Mesenchymal stem cell (in vitro differentiated cells and primary cell): Measurements from ENCODE around the gene CROCC2.
A peak's percentile ranks its signal among the peaks of the same experiment; 100 is the strongest.

Source experiments
- DNase-seq: peaks from one replicate; pipeline ENCODE4 v3.0.0-alpha.2; 2013
- H2AFZ ChIP-seq: one replicate; pipeline ENCODE4 v1.6.1; 2013; ENCODE audit warnings: low read depth, mild to moderate bottlenecking, control low read depth, inconsistent platforms, low read length, moderate library complexity
- H2AK5ac ChIP-seq: 2 replicates; pipeline ENCODE4 v1.6.1; 2013; ENCODE audit warnings: low read length, moderate library complexity, mild to moderate bottlenecking, inconsistent platforms; ENCODE audit not compliant: severe bottlenecking
- H2BK120ac ChIP-seq: one replicate; pipeline ENCODE4 v1.6.1; 2013; ENCODE audit warnings: low read depth, mild to moderate bottlenecking, inconsistent platforms, low read length, moderate library complexity
- H2BK12ac ChIP-seq, 2 experiments: one replicate each; pipeline ENCODE4 v1.6.1; 2013; ENCODE audit warnings: inconsistent platforms in 2 of 2, low read length in 2 of 2, mild to moderate bottlenecking in 2 of 2, moderate library complexity in 2 of 2, control low read depth in 1 of 2
- H2BK15ac ChIP-seq: one replicate; pipeline ENCODE4 v1.6.1; 2013; ENCODE audit warnings: mild to moderate bottlenecking, low read depth, inconsistent platforms; ENCODE audit not compliant: poor library complexity, severe bottlenecking
- H2BK5ac ChIP-seq: 2 replicates; pipeline ENCODE4 v1.6.1; 2013; ENCODE audit warnings: low read depth, mild to moderate bottlenecking, low read length, control low read depth, inconsistent platforms; ENCODE audit not compliant: poor library complexity, severe bottlenecking
- H3K14ac ChIP-seq, 2 experiments: one replicate each; pipeline ENCODE4 v1.6.1; 2013; ENCODE audit warnings: inconsistent platforms in 2 of 2, low read length in 2 of 2, control low read depth in 1 of 2, mild to moderate bottlenecking in 1 of 2, moderate library complexity in 1 of 2
- H3K18ac ChIP-seq, 2 experiments: one replicate each; pipeline ENCODE4 v1.6.1; 2013; ENCODE audit warnings: inconsistent platforms in 2 of 2, low read length in 2 of 2, control low read depth in 1 of 2, low read depth in 1 of 2, mild to moderate bottlenecking in 1 of 2
- H3K23ac ChIP-seq, 2 experiments: one replicate each; pipeline ENCODE4 v1.6.1; 2013; ENCODE audit warnings: inconsistent platforms in 2 of 2, low read length in 2 of 2, mild to moderate bottlenecking in 2 of 2, moderate library complexity in 2 of 2, control low read depth in 1 of 2
- H3K27ac ChIP-seq: 2 replicates; pipeline ENCODE4 v1.5.1; 2013; ENCODE audit warnings: mild to moderate bottlenecking, moderate library complexity, low read length, control low read depth, inconsistent platforms; ENCODE audit not compliant: poor library complexity, severe bottlenecking
- H3K27me3 ChIP-seq, 2 experiments: 2 replicates each; pipeline versions ENCODE4 v1.6.1 to v1.7.0; 2013; ENCODE audit warnings: low read length in 2 of 2, mild to moderate bottlenecking in 2 of 2, moderate library complexity in 2 of 2, control low read depth in 1 of 2, inconsistent platforms in 1 of 2; ENCODE audit not compliant: control insufficient read depth in 1 of 2, insufficient read depth in 1 of 2
- H3K36me3 ChIP-seq, 2 experiments: 2 replicates each; pipeline versions ENCODE4 v1.6.1 to v1.7.0; 2013; ENCODE audit warnings: low read length in 2 of 2, control low read depth in 1 of 2, inconsistent platforms in 1 of 2, low read depth in 1 of 2, mild to moderate bottlenecking in 1 of 2; ENCODE audit not compliant: insufficient read depth in 2 of 2, control insufficient read depth in 1 of 2
- H3K4ac ChIP-seq, 2 experiments: one replicate each; pipeline ENCODE4 v1.6.1; 2013; ENCODE audit warnings: inconsistent platforms in 2 of 2, low read length in 2 of 2, mild to moderate bottlenecking in 2 of 2, moderate library complexity in 2 of 2, control low read depth in 1 of 2, low read depth in 1 of 2
- H3K4me1 ChIP-seq: 2 replicates; pipeline ENCODE4 v1.6.1; 2013; ENCODE audit warnings: low read depth, low read length, control low read depth; ENCODE audit not compliant: control insufficient read depth, insufficient read depth
- H3K4me2 ChIP-seq: 2 replicates; pipeline ENCODE4 v1.6.1; 2013; ENCODE audit warnings: low read length, mild to moderate bottlenecking, inconsistent platforms; ENCODE audit not compliant: poor library complexity, severe bottlenecking
- H3K4me3 ChIP-seq, 2 experiments: 2 replicates each; pipeline versions ENCODE4 v1.5.1 to v1.7.0; 2013; ENCODE audit warnings: low read length in 2 of 2, mild to moderate bottlenecking in 2 of 2, control low read depth in 1 of 2, low read depth in 1 of 2; ENCODE audit not compliant: insufficient read depth in 1 of 2
- H3K79me1 ChIP-seq: replicated peaks from 2 replicates; pipeline ENCODE4 v1.6.1; 2013; ENCODE audit warnings: mild to moderate bottlenecking, control low read depth, low read length, inconsistent platforms; ENCODE audit not compliant: poor library complexity, severe bottlenecking
- H3K9ac ChIP-seq: 2 replicates; pipeline ENCODE4 v1.7.0; 2013; ENCODE audit warnings: mild to moderate bottlenecking, low read length, moderate library complexity
- H3K9me3 ChIP-seq: 2 replicates; pipeline ENCODE4 v1.7.0; 2013; ENCODE audit warnings: mild to moderate bottlenecking, low read length; ENCODE audit not compliant: control insufficient read depth
- H4K8ac ChIP-seq: one replicate; pipeline ENCODE4 v1.6.1; 2013; ENCODE audit warnings: inconsistent platforms, mild to moderate bottlenecking, low read length, moderate library complexity
- H4K91ac ChIP-seq: one replicate; pipeline ENCODE4 v1.6.1; 2013; ENCODE audit warnings: mild to moderate bottlenecking, low read length, inconsistent platforms
- WGBS: methylation state at CpG from one replicate; pipeline ENCODE4 v1.1.7; 2013; ENCODE audit warnings: mixed read lengths; 5-methylcytosine and 5-hydroxymethylcytosine counted together

CROCC2 gene

DNA sequence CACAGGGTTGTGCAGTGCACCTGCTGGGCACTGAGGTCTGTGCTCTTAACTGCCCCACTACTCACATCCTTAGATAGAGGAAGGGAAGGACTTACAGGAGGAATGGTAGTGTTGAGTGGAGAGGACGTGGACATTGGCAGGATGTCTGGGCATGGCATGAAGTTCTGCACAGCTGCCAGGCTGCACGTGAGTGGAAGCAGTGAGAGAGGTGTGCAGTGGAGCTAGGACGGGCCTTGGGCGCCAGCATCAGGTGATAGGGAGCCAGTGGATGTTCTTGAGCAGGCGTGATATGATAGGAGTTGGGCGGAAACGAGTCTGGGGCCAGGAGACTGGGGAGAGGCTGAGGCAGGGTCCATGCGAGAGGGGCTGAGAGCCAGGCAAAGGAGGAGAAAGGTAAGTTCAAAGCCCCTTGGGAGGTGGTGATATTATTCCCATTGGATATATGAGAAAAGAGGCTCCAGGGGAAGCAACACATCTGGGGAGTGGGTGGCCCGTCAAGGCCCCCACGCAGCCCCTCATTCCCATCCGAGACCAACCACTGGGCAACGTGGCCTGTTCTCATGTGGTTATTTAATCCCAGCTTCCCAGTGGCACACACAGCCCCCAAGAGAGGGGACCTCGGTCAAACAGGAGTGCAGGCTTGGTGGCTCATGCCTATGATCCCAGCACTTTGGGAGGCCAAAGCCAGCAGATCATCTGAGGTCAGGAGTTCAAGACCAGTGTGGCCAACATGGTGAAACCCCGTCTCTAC, 46.5 kb downstream of the CROCC2 start:
- H3K79me1 ChIP-seq = no peaks in the 10 kb centered on the region
- H3K23ac ChIP-seq = no peak overlapping the region

GRCh38 chr2:240953426-240954410, 47.6 kb downstream of the CROCC2 start:
- no peak overlapping the region for H3K9ac ChIP-seq
- no peak overlapping the region for H2BK5ac ChIP-seq
- H2AFZ ChIP-seq = no peak overlapping the region
- H3K4me3 ChIP-seq = no peak overlapping the region
- no peak overlapping the region for H4K91ac ChIP-seq
- H2AK5ac ChIP-seq = no peak overlapping the region
- DNase-seq = no peak
- no peak overlapping the region for H3K4ac ChIP-seq
- H2BK15ac ChIP-seq = no peak overlapping the region
- H3K23ac ChIP-seq = no peak overlapping the region
- 76% methylated on average over 5 of the region's 14 CpGs for WGBS
- no peak overlapping the region for H3K4me2 ChIP-seq
- peaks cover 6% of the 10 kb centered on the region for H3K9me3 ChIP-seq
- no peaks in the 10 kb centered on the region for H3K36me3 ChIP-seq
- H2BK120ac ChIP-seq = no peak overlapping the region
- no peak overlapping the region for H4K8ac ChIP-seq
- no peak overlapping the region for H3K27ac ChIP-seq
- peaks cover 16 to 24% of the 10 kb centered on the region in 2 experiments for H3K27me3 ChIP-seq
- H3K79me1 ChIP-seq = no peaks in the 10 kb centered on the region
- no peaks in the 10 kb centered on the region for H3K4me1 ChIP-seq
- no peak overlapping the region for H2BK12ac ChIP-seq
- H3K14ac ChIP-seq = no peak overlapping the region
- H3K18ac ChIP-seq = no peak overlapping the region

More for the DNA sequence above, 46.5 kb downstream of the CROCC2 start:
- Histone ChIP-seq H3K9ac (no peak overlapping the region), H2AK5ac (no peak overlapping the region), H2BK12ac (no peak overlapping the region), H4K91ac (no peak overlapping the region), H2BK120ac (no peak overlapping the region), H3K4me3 (no peak overlapping the region), H2AFZ (no peak overlapping the region), H4K8ac (no peak overlapping the region), H3K27me3 (peaks cover 16 to 24% of the 10 kb centered on the region in 2 experiments), H3K4ac (no peak overlapping the region), H3K14ac (peak overlapping the region in 1 of 2 experiments; percentile 23), H2BK15ac (no peak overlapping the region), H3K27ac (no peak overlapping the region), H2BK5ac (no peak overlapping the region), H3K4me1 (no peaks in the 10 kb centered on the region), H3K18ac (no peak overlapping the region), H3K4me2 (no peak overlapping the region), H3K36me3 (no peaks in the 10 kb centered on the region), H3K9me3 (peaks cover 6% of the 10 kb centered on the region)
- WGBS = 76% methylated on average over 13 of the region's 14 CpGs
- DNase-seq = no peak

GRCh38 chr2:240954436-240955305, 48.5 kb downstream of the CROCC2 start:
- Histone ChIP-seq H3K4me2 (no peak overlapping the region), H2AFZ (no peak overlapping the region), H2BK15ac (no peak overlapping the region), H3K27me3 (peaks cover 16 to 32% of the 10 kb centered on the region in 2 experiments), H3K9me3 (peaks cover 6% of the 10 kb centered on the region), H3K36me3 (no peaks in the 10 kb centered on the region), H3K23ac (no peak overlapping the region), H3K4me1 (no peaks in the 10 kb centered on the region), H2BK5ac (no peak overlapping the region), H4K91ac (no peak overlapping the region), H3K4ac (no peak overlapping the region), H4K8ac (no peak overlapping the region), H3K27ac (no peak overlapping the region), H3K79me1 (no peaks in the 10 kb centered on the region), H2BK120ac (no peak overlapping the region), H3K9ac (no peak overlapping the region), H3K18ac (no peak overlapping the region), H3K4me3 (no peak overlapping the region), H2AK5ac (no peak overlapping the region), H2BK12ac (no peak overlapping the region), H3K14ac (peak overlapping the region in 1 of 2 experiments; percentile 39)
- no peak for DNase-seq
- WGBS = 55% methylated on average over 15 of the region's 15 CpGs
